ENCODE measurements around the gene ZNF417.
"Not testable (repeated sequence)": the region's sequence is repeated elsewhere in the genome, so short reads cannot be mapped to it uniquely, and the experiment has no call there.

Gene ZNF417

GRCh38 chr19:57916168-57916995, at the start of gene ZNF417:
ZNF417 (minus strand) TSS chr19:57916592; CDS start chr19:57916411, 181 bp downstream.
- DNase-seq (ENCODE audit: low read depth), result peak; percentile 78

- no peak for DNase-seq (ENCODE audit: low read depth)
Observed at GRCh38 chr19:57964761-57965160, 48.4 kb upstream of the ZNF417 start.

GRCh38 chr19:57961785-57962184, 45.4 kb upstream of the ZNF417 start:
- DNase-seq (ENCODE audit: low read depth), result no peak

GRCh38 chr19:57954996-57955395, 38.6 kb upstream of the ZNF417 start:
- no peak for DNase-seq (ENCODE audit: low read depth)

- DNase-seq (ENCODE audit: low read depth), result no peak
Observed at GRCh38 chr19:57949702-57950101, 33.3 kb upstream of the ZNF417 start.

- no peak for DNase-seq (ENCODE audit: low read depth)
Observed at GRCh38 chr19:57949296-57949695, 32.9 kb upstream of the ZNF417 start.

GRCh38 chr19:57947419-57948134, 31.2 kb upstream of the ZNF417 start, which contains the start of gene ZNF256:
ZNF256 (minus strand) TSS chr19:57947706; CDS start chr19:57947474, 232 bp downstream.
- peak; percentile 77 for DNase-seq (ENCODE audit: low read depth)

- no peak for DNase-seq (ENCODE audit: low read depth)
Observed at GRCh38 chr19:57947088-57947418, 30.7 kb upstream of the ZNF417 start.

GRCh38 chr19:57946316-57946715, 29.9 kb upstream of the ZNF417 start:
- DNase-seq (ENCODE audit: low read depth), result no peak

- no peak for DNase-seq (ENCODE audit: low read depth)
Observed at GRCh38 chr19:57941593-57941992, 25.2 kb upstream of the ZNF417 start.

GRCh38 chr19:57935731-57936130, 19.3 kb upstream of the ZNF417 start:
- DNase-seq (ENCODE audit: low read depth), result no peak

GRCh38 chr19:57934820-57935665, 18.7 kb upstream of the ZNF417 start, which contains the start of gene ZNF418:
ZNF418 (minus strand) TSS chr19:57935402; CDS start chr19:57933822, 1,580 bp downstream.
- DNase-seq (ENCODE audit: low read depth), result peak; percentile 22

- no peak for DNase-seq (ENCODE audit: low read depth)
Observed at GRCh38 chr19:57927587-57927986, 11.2 kb upstream of the ZNF417 start.

GRCh38 chr19:57914531-57914930, 1.9 kb downstream of the ZNF417 start:
- DNase-seq (ENCODE audit: low read depth), result no peak

- no peak for DNase-seq (ENCODE audit: low read depth)
Observed at GRCh38 chr19:57907394-57907793, 9.0 kb downstream of the ZNF417 start.

GRCh38 chr19:57905258-57905657, 11.1 kb downstream of the ZNF417 start:
- no peak for DNase-seq (ENCODE audit: low read depth)

- no peak for DNase-seq (ENCODE audit: low read depth)
Observed at GRCh38 chr19:57903618-57904184, 12.7 kb downstream of the ZNF417 start.

GRCh38 chr19:57900311-57900710, 16.1 kb downstream of the ZNF417 start:
- DNase-seq (ENCODE audit: low read depth), result no peak

GRCh38 chr19:57890706-57891105, 25.7 kb downstream of the ZNF417 start:
- DNase-seq (ENCODE audit: low read depth), result not testable (repeated sequence)

GRCh38 chr19:57888560-57889231, 27.7 kb downstream of the ZNF417 start, which contains the start of gene ZNF814:
ZNF814 (minus strand) TSS chr19:57889037; CDS start chr19:57888802, 235 bp downstream.
- peak; percentile 71 for DNase-seq (ENCODE audit: low read depth)

- DNase-seq (ENCODE audit: low read depth), result no peak
Observed at GRCh38 chr19:57888107-57888559, 28.3 kb downstream of the ZNF417 start.
